ENCODE results near the gene SPG21.

The SPG21 gene

DNA sequence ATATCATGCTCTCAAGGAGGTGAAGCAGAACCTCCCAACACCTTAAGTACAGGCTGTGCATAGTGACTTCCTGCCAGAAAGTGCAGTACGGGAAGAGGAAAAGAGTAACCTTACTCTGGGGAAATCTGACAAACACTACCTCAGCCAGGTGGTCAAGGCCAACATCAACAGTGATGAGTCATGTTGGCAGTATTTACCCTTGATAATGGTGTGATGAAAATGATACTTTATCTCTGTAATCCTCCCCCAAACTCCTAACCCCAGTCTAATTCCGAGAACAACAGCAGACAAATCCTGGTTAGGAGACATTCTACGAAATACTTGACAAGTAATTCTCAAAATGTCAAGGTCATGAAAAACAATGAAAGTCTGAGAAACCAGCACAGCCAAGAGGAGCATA is 51.5 kb downstream of the SPG21 start:
- no peak for DNase-seq (ENCODE audit: low read depth)

DNA sequence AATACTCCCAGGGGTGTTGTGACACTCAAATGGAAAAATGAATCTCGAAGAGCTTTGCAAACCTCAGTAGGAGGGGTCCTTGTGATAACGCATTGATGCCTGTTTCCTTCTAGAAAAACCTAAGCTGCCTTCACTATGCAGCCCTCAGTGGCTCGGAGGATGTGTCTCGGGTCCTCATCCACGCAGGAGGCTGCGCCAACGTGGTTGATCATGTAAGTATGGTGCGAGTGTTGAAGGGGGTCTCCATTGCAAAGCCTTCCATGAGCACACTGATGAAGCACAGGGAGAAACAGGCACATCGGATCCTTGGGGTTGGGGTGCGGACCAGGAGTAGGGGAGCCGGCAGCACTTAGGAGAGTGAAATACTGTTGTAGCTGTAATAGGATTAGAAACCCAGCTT is 55.7 kb downstream of the SPG21 start:
- no peak for DNase-seq (ENCODE audit: low read depth)

DNA sequence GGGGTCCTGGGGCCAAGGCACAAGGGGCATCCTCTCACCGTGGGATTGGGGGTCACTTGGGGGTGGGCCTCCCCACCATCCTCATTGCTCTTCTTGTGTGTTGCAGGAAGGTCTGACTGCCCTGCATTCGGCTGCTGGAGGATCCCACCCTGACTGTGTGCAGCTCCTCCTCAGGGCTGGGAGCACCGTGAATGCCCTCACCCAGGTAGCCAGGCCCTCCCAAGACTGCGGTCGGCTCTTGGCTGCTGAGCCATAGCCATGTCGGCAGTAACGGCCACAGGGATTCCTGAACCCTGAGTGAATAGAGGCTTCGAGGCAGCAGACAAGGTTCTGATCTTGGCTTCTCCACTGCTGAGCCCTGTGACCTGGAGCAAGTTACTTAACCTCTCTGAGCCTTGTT is 58.3 kb downstream of the SPG21 start:
- DNase-seq (ENCODE audit: low read depth): no peak

DNA sequence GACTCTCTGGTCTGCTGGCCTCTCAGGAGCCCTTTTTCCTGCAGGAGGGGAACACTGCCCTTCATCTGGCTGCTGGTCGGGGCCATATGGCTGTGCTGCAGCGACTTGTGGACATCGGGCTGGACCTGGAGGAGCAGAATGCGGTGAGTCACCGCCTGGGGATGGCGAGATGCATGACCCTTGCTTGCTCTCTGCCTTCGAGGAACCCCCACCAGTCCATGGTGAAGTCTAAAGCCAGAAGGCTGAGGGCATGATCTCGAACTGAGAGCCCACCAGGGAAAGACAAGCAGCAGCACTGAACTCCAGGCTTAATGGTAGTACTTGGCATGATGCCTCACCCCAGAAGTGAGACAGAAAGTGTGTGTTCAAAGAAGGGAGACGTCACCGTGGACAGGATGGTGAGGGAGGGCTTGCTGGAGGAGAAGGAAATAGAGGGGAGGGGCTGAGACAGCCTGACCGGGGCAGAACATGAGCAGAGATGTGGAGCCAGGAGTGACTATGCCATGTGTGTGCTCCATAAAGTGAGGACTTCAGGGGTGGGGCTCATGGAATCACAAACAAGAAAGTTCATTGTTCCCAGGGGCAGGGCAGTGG is 58.8 kb downstream of the SPG21 start:
- no peak for DNase-seq (ENCODE audit: low read depth)

DNA sequence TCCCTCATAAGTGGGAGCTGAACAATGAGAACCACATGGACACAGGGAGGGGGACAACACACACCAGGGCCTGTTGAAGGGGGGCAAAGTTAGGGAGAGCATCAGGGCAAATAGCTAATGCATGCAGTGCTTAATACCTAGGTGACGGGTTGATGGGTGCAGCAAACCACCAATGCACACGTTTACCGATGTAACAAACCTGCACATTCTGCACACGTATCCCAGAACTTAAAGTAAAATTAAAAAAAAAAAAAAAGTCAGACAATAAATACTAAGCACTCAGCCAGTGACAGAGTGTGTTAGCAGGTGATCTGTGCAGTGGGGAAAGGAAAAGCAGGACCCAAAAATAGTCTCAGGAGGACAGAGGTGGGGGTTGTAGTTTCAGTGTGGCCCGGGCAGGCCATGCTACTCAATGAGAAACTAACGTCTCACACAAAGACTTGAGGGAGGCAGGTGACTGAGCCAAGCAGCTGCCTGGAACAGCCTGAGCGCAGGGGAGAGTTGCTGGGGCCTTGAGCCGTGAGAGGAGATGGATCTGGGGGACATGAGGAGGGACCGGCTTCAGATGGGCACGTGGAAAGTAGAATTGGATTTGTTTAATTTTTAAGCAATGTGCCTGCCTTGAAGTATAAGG is 59.6 kb downstream of the SPG21 start:
- DNase-seq (ENCODE audit: low read depth): no peak

DNA sequence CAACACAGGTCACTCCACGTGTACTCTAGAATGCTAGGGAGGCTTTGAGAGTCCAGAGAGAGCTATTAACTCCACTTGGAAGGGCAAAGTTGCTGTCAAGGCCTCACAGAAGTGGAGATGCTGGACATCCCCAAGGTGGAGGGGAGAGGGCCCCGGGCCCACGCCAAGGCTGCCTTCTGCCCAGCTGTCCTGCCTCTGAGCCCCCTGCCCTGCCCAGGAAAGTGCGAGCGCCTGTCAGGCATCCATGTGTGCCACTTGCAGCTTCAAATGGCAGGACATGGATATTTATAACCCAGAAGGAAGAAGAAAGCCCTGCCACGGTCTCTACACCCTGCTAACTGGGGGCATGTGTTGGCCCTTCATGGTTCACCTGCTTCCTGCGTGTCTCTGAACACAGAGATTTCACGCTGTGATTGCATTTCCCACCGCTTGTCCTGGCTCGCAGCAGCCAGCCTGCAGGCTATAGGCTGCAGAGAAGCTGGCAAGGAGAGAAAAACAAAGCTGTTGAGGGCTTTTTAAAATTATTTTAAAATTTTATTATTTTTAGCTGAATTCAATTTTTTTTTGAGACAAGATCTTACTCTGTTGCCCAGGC is 61.0 kb downstream of the SPG21 start:
- DNase-seq (ENCODE audit: low read depth): no peak

DNA sequence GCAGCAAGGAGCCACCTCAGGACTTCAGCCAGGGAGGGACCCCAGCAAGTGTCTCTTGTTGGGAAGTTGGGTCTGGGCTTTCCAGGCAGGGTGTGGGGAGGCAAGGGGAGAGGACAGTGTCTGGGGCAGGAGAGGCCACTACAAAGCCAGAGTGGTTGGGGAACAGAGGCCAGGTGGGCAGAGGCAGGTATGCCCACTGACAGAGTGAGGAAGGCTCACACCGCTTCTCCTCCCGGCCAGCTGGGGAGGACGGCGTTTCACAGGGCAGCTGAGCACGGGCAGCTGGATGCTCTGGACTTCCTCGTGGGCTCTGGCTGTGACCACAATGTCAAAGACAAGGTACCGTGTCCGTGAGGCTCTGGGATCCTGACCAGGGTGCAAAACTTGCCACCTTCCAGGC is 63.1 kb downstream of the SPG21 start:
- no peak for DNase-seq (ENCODE audit: low read depth)

DNA sequence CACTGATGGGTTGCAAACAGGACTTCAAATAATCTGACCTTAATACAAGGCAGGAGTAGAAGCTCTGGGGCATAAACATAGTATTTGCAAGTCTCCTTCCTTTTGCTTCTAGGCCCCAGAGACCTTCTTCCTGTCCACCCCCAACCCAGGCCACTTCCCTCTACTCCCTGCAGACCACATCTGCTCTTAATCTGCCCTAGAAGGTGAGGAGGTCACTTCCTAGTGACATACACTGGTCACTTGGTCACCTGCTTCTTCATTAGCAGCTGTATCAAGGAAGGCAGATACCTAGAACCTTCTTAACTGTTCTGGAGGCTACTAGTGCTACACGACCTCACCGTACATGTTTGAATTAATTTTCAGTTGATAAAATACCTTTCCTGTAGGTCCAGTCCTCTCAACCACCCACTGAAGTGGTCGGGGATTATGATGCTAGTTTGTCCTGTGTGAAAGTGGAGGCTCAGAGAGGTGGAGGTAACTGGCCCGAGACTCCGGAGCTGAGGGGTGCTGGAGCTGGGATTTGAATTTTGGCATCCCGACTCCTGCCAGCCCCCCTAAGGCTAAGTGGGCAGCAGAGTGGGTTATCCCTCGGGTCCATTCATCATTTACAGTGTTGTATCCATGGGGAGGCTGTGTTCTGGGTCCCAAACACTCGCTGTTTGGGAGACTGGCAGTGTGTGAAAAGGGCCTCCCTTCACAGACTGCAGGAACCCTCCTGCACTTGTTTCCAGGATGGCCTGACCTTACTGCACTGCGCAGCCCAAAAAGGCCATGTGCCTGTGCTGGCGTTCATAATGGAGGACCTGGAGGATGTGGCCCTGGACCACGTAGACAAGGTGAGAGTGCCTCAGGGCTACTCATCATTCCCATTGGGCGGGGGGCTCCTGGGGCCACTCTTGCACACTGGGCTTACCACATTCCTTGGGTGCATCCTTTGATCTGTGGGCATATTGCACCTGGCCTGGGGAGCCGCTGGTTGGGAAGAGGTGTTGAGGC is 64.1 kb downstream of the SPG21 start:
- DNase-seq (ENCODE audit: low read depth): no peak

DNA sequence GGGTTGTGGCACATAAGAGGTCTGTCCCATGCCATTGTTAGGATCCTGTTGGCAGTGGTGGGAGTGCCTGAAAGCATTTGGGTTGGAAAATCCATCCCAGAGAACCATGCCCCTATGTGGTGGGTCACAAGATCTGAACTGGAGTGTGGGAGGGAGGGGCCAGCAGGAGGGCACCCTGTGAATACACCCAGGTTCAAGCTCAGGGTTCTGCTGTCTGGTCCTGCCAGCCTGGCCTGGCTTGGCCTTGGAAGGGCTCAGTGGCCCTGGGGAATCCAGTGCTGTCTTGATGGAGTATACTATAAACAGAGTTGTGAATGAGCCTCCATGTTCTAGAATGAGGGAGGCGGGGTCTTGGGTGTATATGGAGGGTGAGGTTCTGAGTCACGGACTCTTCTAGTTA is 66.2 kb downstream of the SPG21 start:
- no peak for DNase-seq (ENCODE audit: low read depth)

DNA sequence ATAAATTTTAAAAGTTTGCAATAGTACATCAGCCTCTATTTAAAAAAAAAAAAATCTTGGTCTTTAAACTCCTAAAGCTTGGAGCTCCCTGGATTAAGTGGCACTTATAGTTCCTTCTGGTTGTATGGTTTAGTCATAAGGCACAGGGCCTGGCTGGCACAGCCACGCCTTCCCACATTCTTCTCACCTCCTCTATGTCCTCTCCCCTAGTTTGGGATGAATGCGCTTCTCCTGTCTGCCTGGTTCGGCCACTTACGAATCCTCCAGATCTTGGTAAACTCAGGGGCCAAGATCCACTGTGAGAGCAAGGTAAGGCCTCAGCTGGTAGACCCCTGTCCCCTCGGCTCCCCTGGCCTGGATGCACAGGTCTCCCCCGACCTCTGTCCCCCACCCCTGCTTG is 68.0 kb downstream of the SPG21 start:
- no peak for DNase-seq (ENCODE audit: low read depth)

DNA sequence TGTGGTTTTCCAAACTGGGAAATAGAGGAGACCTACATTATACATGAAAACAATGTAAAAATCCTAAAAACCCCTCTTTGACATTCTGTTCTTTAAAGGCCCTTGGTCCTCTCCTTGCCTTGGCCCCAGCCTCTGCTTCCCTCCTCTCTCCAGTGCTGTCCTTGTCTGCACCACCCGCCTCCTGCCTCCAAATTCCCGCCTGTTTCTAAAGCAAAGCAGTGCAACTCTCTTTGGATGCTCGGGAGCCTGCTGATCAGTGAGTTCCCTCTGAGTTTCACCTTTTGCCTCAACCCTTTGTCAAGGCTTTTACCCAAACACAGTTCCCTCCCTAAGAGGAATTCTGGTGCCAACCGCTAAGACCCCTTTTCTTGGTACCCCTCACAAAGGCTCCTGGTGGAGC is 70.0 kb downstream of the SPG21 start:
- DNase-seq (ENCODE audit: low read depth): no peak

DNA sequence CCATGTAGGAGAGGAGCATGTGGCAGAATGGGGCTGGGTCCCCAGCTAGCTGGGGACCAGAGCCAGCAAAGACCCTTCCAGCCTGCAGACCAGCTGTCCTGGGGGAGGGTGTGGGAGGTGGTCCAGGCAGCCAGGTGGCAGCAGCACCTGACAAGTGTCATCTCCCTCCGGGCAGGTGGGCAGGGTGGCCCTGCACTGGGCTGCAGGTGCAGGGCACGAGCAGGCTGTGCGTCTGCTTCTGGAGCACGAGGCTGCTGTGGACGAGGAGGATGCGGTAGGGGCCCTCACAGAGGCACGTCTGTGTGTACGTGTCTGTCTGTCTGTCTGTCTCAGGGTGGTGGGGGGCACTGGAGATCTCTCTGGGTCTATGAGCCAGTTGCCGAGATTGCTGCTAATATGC is 72.5 kb downstream of the SPG21 start:
- DNase-seq (ENCODE audit: low read depth): no peak

DNA sequence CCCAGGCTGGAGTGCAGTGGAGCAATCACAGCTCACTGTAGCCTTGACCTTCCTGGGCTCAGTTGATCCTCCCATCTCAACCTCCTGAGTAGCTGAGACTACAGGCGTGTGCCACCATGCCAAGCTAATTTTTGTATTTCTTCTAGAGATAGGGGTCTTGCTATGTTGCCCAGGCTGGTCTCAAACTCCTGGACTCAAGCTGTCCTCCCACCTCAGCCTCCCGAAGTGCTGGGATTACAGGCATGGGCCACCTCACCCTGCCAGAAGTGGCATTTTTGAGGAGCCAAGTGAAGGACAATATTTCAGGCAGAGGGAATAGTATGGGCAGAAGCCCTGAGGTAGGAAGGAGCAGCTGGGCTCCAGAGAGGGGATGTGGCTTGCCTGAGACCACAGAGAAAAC is 73.3 kb downstream of the SPG21 start:
- no peak for DNase-seq (ENCODE audit: low read depth)

DNA sequence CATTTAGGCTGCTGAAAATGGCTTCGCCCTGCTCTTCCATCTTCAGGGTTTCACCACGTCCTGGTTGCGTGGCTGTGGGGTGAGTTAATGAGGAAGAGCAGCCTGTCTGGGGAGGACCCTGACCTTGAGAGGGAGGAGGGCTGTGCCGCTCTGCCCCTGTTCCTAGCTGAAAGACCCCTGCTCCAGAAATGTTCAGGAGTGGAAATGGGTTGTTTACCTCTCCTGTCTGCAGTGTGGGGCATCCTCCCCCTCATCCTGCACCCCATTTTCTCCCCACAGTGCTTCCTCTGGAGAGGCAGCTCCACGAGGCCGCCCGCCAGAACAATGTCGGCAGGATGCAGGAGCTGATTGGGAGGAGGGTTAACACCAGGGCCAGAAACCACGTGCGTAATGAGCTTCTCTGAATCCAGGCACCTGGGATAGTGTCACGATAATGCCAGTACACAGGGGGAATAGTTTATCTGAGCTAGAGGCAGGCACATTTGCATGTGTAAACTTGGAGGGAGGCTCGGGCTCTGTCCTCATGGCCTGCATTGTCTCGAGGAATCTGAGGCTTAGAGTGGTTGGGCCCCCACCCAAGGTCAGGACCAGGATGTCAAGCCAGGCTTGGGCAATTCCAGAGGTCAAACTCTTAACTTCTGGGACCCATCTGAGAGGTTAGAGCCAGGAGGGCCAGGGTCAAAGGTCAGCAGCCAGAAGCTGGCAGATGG is 74.0 kb downstream of the SPG21 start:
- no peak for DNase-seq (ENCODE audit: low read depth)

Data from activated T-cell treated with anti-CD3 and anti-CD28 coated beads for 48 hours (primary cell).